GM21717 (cell line): ENCODE data around the gene PSENEN.
"Not testable (repeated sequence)": the region's sequence is repeated elsewhere in the genome, so short reads cannot be mapped to it uniquely, and the experiment has no call there.

ENCODE experiments used
- ATAC-seq: cut with Tn5 transposase; IDR thresholded peaks from one replicate; pipeline ENCODE4 v1.9.1; 2021; ENCODE audit warnings: mild to moderate bottlenecking, moderate library complexity; ENCODE audit not compliant: unreplicated experiment

The PSENEN gene

GRCh38 chr19:35787227-35787799 is 41.9 kb downstream of the PSENEN start:
- no peak for ATAC-seq

GRCh38 chr19:35788205-35788960 is 42.9 kb downstream of the PSENEN start:
- ATAC-seq = no peak

- no peak for ATAC-seq
These were observed 43.9 kb downstream of the PSENEN start for GRCh38 chr19:35789195-35789977.

- no peak for ATAC-seq
These were observed 44.8 kb downstream of the PSENEN start for GRCh38 chr19:35789978-35790944.

GRCh38 chr19:35790981-35791813 is 45.7 kb downstream of the PSENEN start:
- no peak for ATAC-seq

- ATAC-seq = no peak
These were observed 46.4 kb downstream of the PSENEN start for GRCh38 chr19:35791814-35792279.

GRCh38 chr19:35792312-35792711 is 46.9 kb downstream of the PSENEN start:
- no peak for ATAC-seq

GRCh38 chr19:35792888-35793287 is 47.4 kb downstream of the PSENEN start:
- no peak for ATAC-seq

- no peak for ATAC-seq
These were observed 48.1 kb downstream of the PSENEN start for GRCh38 chr19:35793381-35794165.

- not testable (repeated sequence) for ATAC-seq
These were observed 50.1 kb downstream of the PSENEN start for GRCh38 chr19:35795564-35795963.
